K562 (cell line): ENCODE measurements around the gene RDH14. TPM values are rescaled to one million over a fixed set of nuclear protein-coding genes. Genes with fewer than 3 reads are reported as not detected.

Experiments
- ARID1B ChIP-seq: fragments of 450-650 bp; IDR thresholded peaks from 2 replicates; pipeline ENCODE4 v1.6.1; 2016; ENCODE audit warnings: antibody characterized with exemption, mild to moderate bottlenecking, inconsistent platforms
- ATF4 ChIP-seq: fragments of 450-650 bp; formaldehyde crosslinking; IDR thresholded peaks from 2 replicates; pipeline ENCODE4 v1.4.0; 2022; ENCODE audit warnings: mild to moderate bottlenecking, moderate library complexity
- BRCA1 ChIP-seq, 2 experiments: fragments of 450-650 bp in 1 of 2; sonication (generic) in 1 of 2; formaldehyde crosslinking in 1 of 2; IDR thresholded peaks; 2 replicates each; pipeline versions ENCODE4 v1.5.0 to v1.6.1; 2017 to 2020; ENCODE audit warnings: mild to moderate bottlenecking in 1 of 2, missing genetic modification reagents in 1 of 2
- CEBPG ChIP-seq, 3 experiments: fragments of 200-800 bp in 1 of 3; sonication (Bioruptor generic) in 1 of 3; sonication (generic) in 1 of 3; formaldehyde crosslinking in 1 of 3; IDR thresholded peaks in 2 of 3; conservative IDR thresholded peaks in 1 of 3; 2 replicates each; pipeline versions ENCODE4 v1.6.1 to v1.8.0; 2016 to 2022; ENCODE audit warnings: missing compliant biosample characterization in 2 of 3, missing genetic modification characterization in 2 of 3, mild to moderate bottlenecking in 1 of 3, missing genetic modification reagents in 1 of 3
- DIDO1 ChIP-seq: fragments of 450-650 bp; IDR thresholded peaks from 2 replicates; pipeline ENCODE4 v1.6.1; 2016; ENCODE audit warnings: low read depth, missing biosample characterization, missing genetic modification characterization
- HCFC1 ChIP-seq: IDR thresholded peaks from 2 replicates; pipeline ENCODE4 v1.6.1; 2012; ENCODE audit warnings: low read depth, low read length, improper control_type of control experiment
- IRF1 ChIP-seq: sonication (generic); formaldehyde crosslinking; IDR thresholded peaks from 2 replicates; pipeline ENCODE4 v1.8.0; 2022; ENCODE audit warnings: missing genetic modification reagents, mild to moderate bottlenecking, borderline replicate concordance
- RB1 ChIP-seq: fragments of 450-650 bp; IDR thresholded peaks from 2 replicates; pipeline ENCODE4 v1.6.1; 2017; ENCODE audit warnings: low read depth, mild to moderate bottlenecking
- RBM34 ChIP-seq: fragments of 200-400 bp; formaldehyde crosslinking; IDR thresholded peaks from 2 replicates; pipeline ENCODE4 v1.6.1; 2018; ENCODE audit warnings: low read length, borderline replicate concordance; ENCODE audit not compliant: insufficient read depth
- RFX7 ChIP-seq: fragments of 250-450 bp; sonication (Bioruptor Pico); IDR thresholded peaks from 2 replicates; pipeline ENCODE4 v1.5.1; 2021; ENCODE audit warnings: mild to moderate bottlenecking
- SAP30 ChIP-seq: fragments of 200-600 bp; sonication (generic); IDR thresholded peaks from 2 replicates; pipeline ENCODE4 v1.6.1; 2012; ENCODE audit warnings: borderline replicate concordance, low read depth, mild to moderate bottlenecking, moderate library complexity, low read length, control low read depth, inconsistent platforms; ENCODE audit not compliant: insufficient read depth, poor library complexity, severe bottlenecking
- SMARCA5 ChIP-seq: fragments of 450-650 bp; IDR thresholded peaks from 2 replicates; pipeline ENCODE4 v1.6.1; 2016
- SMARCC2 ChIP-seq: fragments of 450-650 bp; IDR thresholded peaks from 2 replicates; pipeline ENCODE4 v1.6.1; 2017; ENCODE audit warnings: antibody characterized with exemption, moderate library complexity, mild to moderate bottlenecking, low read depth
- TCF15 ChIP-seq: fragments of 250-450 bp; sonication (Bioruptor Pico); IDR thresholded peaks from 2 replicates; pipeline ENCODE4 v1.8.0; 2022; ENCODE audit warnings: moderate library complexity, mild to moderate bottlenecking, inconsistent platforms
- XRCC5 ChIP-seq: fragments of 200-400 bp; formaldehyde crosslinking; IDR thresholded peaks from 2 replicates; pipeline ENCODE4 v1.6.1; 2017; ENCODE audit warnings: low read depth, mild to moderate bottlenecking, low read length
- ZFP91 ChIP-seq: sonication (generic); formaldehyde crosslinking; IDR thresholded peaks from 2 replicates; pipeline ENCODE4 v1.8.0; 2022; ENCODE audit warnings: mild to moderate bottlenecking, missing genetic modification reagents
- ZMIZ1 ChIP-seq, 2 experiments: fragments of 150-350 bp in 1 of 2; IDR thresholded peaks; 2 replicates each; pipeline ENCODE4 v1.6.1; 2012 to 2016; ENCODE audit warnings: low read depth in 2 of 2, low read length in 2 of 2, mild to moderate bottlenecking in 1 of 2, moderate library complexity in 1 of 2
- ZNF174 ChIP-seq: fragments of 250-450 bp; sonication (Bioruptor Pico); IDR thresholded peaks from 2 replicates; pipeline ENCODE4 v1.4.0; 2020; ENCODE audit warnings: mild to moderate bottlenecking
- ZNF347 ChIP-seq: fragments of 450-650 bp; formaldehyde crosslinking; IDR thresholded peaks from 2 replicates; pipeline ENCODE4 v1.4.0; 2020; ENCODE audit warnings: low read depth, mild to moderate bottlenecking, moderate library complexity
- ZNF77 ChIP-seq: fragments of 250-450 bp; sonication (Bioruptor Pico); IDR thresholded peaks from 2 replicates; pipeline ENCODE4 v1.5.0; 2020
- ZZZ3 ChIP-seq: fragments of 450-650 bp; IDR thresholded peaks from 2 replicates; pipeline ENCODE4 v1.6.1; 2016; ENCODE audit warnings: antibody characterized with exemption, mild to moderate bottlenecking, moderate library complexity
- polyA plus RNA-seq, 8 experiments: library from polyadenylated mRNA; depleted of rRNA in 4 of 8; stranded (reverse) in 5 of 8; unstranded in 3 of 8; fragments of >200 nt; fragmentation: Nextera tagmentation in 2 of 8; fragmentation: Illumina TruSeq in 1 of 8; extraction: Ambion mirVana in 2 of 8; extraction: Trizol in 1 of 8; gene quantifications; 2 replicates each; pipeline versions ENCODE4 v1.2.1 to v1.2.3, GENCODE V29; 2011 to 2014; ENCODE audit warnings: inconsistent platforms in 1 of 8, missing spikeins in 1 of 8
- total RNA-seq, 7 experiments: library from RNA; depleted of rRNA in 6 of 7; stranded (reverse); fragments of >200 nt in 6 of 7; fragmentation: Illumina TruSeq in 2 of 7; extraction: Trizol in 2 of 7; gene quantifications; 2 replicates each; pipeline versions ENCODE4 v1.2.1 to v1.2.3, GENCODE V29; 2011 to 2021; ENCODE audit warnings: low replicate concordance in 1 of 7

The RDH14 gene
- total and polyA plus RNA-seq, 9 of the 15 experiments (the other 6 are each of a cell fraction or from before 2014, with no cell fraction given): 6.7 to 26.2 (median 20.9) TPM

GRCh38 chr2:18505703-18506341, 54.6 kb downstream of the RDH14 start (continued):
- TF ChIP-seq ZMIZ1 (IDR thresholded peaks at IDR 0.05; ENCODE audit: low read depth in 2 of 2, low read length in 2 of 2) (no peak), BRCA1 (IDR thresholded peaks at IDR 0.05) (no peak), BRCA1 (CRISPR knock-in tag; IDR thresholded peaks at IDR 0.05) (no peak), ATF4 (CRISPR knock-in tag) (peak; percentile 82), HCFC1 (no peak), RB1 (no peak), SAP30 (no peak), XRCC5 (no peak), ZFP91 (CRISPR knock-in tag) (no peak), SMARCA5 (no peak), TCF15 (CRISPR knock-in tag) (no peak), ZNF174 (CRISPR knock-in tag) (no peak), ZNF347 (CRISPR knock-in tag) (no peak), SMARCC2 (no peak), RBM34 (no peak), DIDO1 (tag) (no peak), ZZZ3 (no peak), RFX7 (CRISPR knock-in tag) (no peak), ZNF77 (CRISPR knock-in tag) (no peak), CEBPG (CRISPR knock-in tag; IDR thresholded peaks at IDR 0.05) (peak; percentile 32; the same call in 1 of the 2 replicates), CEBPG (tag; conservative IDR thresholded peaks at IDR 0.05 in 1 of 2, IDR thresholded peaks at IDR 0.05 in 1 of 2) (peak; percentile 34 to 73), IRF1 (CRISPR knock-in tag) (no peak), ARID1B (no peak)
